ENCODE measurements around the gene AKT2. TPM values are rescaled to one million over a fixed set of nuclear protein-coding genes. Genes with fewer than 3 reads are reported as not detected.

AKT2 gene
- total RNA-seq, 1 experiment from 2014 or later = 150 TPM

GRCh38 chr19:40210889-40211288, 74.3 kb downstream of the AKT2 start:
- H3K9ac ChIP-seq (ENCODE audit: extremely low read depth, insufficient read length, low read length) = no peak overlapping the region
- Mint-ChIP-seq H3K27ac (peak overlapping the region; percentile 13 to 85 (median 65); a peak in 4 of 7 replicates), H3K36me3 (ENCODE audit: insufficient read depth in 1 of 3, low read depth in 3 of 3) (peaks cover 3 to 28% (median 12%) of the 10 kb centered on the region in 3 experiments; a peak in 6 of 7 replicates), H3K4me1 (peaks cover 6 to 8% of the 10 kb centered on the region in 2 experiments), H3K9me3 (no peaks in the 10 kb centered on the region; a peak in 1 of 5 replicates), H3K4me3 (no peak overlapping the region), H3K27me3 (ENCODE audit: low read depth) (no peaks in the 10 kb centered on the region)
- H3K27ac ChIP-seq (ENCODE audit: insufficient read length, low read depth, low read length) = no peak overlapping the region
- H3K23me2 ChIP-seq (ENCODE audit: insufficient read length, low read depth, low read length, poor library complexity, severe bottlenecking) = no peaks in the 10 kb centered on the region
- no peak overlapping the region for H3T11ph ChIP-seq (ENCODE audit: low read length)
- no peak overlapping the region for H4K91ac ChIP-seq (ENCODE audit: insufficient read length, low read depth, low read length)
- H3K79me1 ChIP-seq (ENCODE audit: insufficient read depth, low read depth, low read length, poor library complexity, severe bottlenecking) = no peaks in the 10 kb centered on the region
- no peaks in the 10 kb centered on the region for H3K79me2 ChIP-seq (ENCODE audit: insufficient read depth, low read length)
- no peak overlapping the region for H2BK120ac ChIP-seq (ENCODE audit: low read depth, low read length, poor library complexity, severe bottlenecking)
- DNase-seq = peak; percentile 57
- H4K8ac ChIP-seq (replicated peaks; ENCODE audit: insufficient read length, low read depth, low read length) = no peak overlapping the region
- no peak overlapping the region for H2BK20ac ChIP-seq (ENCODE audit: low read depth, low read length, poor library complexity, severe bottlenecking)
- no peak overlapping the region for H2AFZ ChIP-seq (ENCODE audit: low read length)
- H3K18ac ChIP-seq (ENCODE audit: insufficient read length, low read depth, low read length) = no peak overlapping the region
- no peak overlapping the region for H3K56ac ChIP-seq (ENCODE audit: insufficient read length, low read depth, low read length)
- H3K4ac ChIP-seq (ENCODE audit: low read depth, low read length) = no peak overlapping the region
- no peak overlapping the region for H2BK5ac ChIP-seq (ENCODE audit: insufficient read length, low read length)
- H2BK12ac ChIP-seq (ENCODE audit: insufficient read length, low read depth, low read length) = no peak overlapping the region
- H4K20me1 ChIP-seq (ENCODE audit: control insufficient read depth, insufficient read depth, insufficient read length) = no peaks in the 10 kb centered on the region
- H3K9me3 ChIP-seq (ENCODE audit: control insufficient read depth, low read depth, low read length) = no peaks in the 10 kb centered on the region
- no peak overlapping the region for H3K23ac ChIP-seq (ENCODE audit: insufficient read length, low read depth, low read length)
- H3K4me1 ChIP-seq (ENCODE audit: insufficient read depth, low read length) = no peaks in the 10 kb centered on the region
- H3K14ac ChIP-seq (ENCODE audit: insufficient read depth, low read length) = no peak overlapping the region
- no CpG with 5 or more reads among the region's 5 CpGs for WGBS (ENCODE audit: extremely low coverage, insufficient read length, low lambda C conversion rate)
- H4K5ac ChIP-seq (ENCODE audit: insufficient read length, low read depth, low read length) = no peak overlapping the region
- no peak overlapping the region for H2BK15ac ChIP-seq (ENCODE audit: low read depth, low read length)
- no peak overlapping the region for H2AK5ac ChIP-seq (ENCODE audit: insufficient read length, low read length)
- no peaks in the 10 kb centered on the region for H3K27me3 ChIP-seq (ENCODE audit: insufficient read depth, low read length)
- peak; percentile 55 for TF ChIP-seq CTCF (conservative IDR thresholded peaks at IDR 0.05)
- no peak overlapping the region for H3K4me2 ChIP-seq (ENCODE audit: insufficient read depth, insufficient read length, low read length)
